Hippocampal formation (tissue), 2 donors: ENCODE measurements around the gene IQSEC3.

Source experiments
- DNase-seq, 2 donors: peaks; one replicate each; lab custom pipeline; 2025; lab: John Stamatoyannopoulos, UW

IQSEC3 gene

DNA sequence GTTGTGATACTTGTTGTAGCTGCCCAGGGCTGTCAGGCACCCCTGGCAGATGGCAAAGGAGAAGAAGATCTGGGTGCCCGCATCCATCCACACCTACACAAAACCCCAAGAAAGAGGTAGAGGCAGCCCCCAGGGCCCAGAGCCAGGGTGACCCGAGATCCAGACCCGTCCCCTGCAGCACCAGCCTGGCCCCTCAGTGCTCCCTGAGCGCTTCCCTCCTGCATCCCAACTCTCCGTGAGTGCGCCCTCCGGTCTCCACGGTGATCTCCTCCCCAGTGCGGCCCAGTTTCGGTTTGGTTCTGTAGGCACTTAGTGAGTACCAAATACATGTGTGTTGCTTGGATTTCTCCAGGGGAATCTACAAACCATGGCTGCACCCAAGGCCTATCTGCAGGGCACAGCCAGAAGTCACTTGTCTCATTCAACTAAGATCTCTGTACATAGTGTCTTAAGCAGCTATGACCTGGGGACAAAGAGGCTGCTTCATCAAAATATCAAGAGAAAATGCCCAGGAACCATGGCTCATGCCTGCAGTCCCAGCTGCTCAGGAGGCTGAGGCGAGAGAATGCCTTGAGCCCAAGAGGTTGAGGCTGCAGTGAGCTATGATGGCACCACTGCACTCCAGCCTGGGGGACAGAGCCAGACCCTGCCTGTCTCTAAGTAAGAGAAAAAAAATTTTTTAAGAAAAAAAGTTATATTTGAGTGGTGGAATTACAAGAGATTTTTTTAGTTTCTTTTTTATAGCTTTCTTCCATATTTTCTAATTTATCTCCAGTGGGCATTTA is 131.5 kb downstream of the IQSEC3 start:
- DNase-seq = no peak

DNA sequence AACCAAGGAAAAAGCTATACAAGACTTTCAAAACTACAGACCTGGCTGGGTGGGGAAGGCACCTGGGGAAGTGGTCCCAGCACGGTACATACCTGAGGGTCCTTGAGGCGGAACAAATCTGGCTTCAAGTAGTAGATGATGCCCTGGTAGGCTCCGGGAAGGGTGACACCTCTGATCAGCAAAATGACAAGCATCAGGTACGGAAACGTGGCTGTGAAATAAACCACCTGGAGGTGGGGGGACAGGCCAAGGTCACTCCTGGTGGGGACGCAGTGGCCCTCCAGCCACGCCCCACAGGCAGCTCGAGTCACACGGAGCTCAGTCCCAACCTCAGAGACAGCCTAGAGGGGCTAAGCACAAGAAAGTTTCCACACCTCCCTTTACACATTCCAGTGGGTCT is 132.1 kb downstream of the IQSEC3 start:
- no peak for DNase-seq

DNA sequence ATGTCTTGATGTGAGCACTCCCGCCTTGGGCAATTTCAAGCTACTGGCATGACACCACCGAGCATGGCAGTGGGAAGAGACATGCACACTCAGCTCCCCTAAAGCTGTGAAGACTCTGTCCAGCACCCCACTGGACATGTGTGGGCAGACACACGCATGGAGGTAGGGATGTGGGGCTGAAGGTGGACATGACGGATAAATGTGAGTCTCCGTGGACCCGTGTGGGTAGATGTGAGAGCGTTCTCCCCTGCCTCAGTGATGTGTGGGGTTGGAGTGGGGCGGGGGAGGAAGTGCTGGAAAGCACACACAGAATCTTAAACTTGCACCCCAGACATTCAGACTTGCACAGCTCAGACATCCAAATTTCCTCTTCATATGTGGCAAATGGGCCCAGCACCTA is 134.8 kb downstream of the IQSEC3 start:
- no peak for DNase-seq

DNA sequence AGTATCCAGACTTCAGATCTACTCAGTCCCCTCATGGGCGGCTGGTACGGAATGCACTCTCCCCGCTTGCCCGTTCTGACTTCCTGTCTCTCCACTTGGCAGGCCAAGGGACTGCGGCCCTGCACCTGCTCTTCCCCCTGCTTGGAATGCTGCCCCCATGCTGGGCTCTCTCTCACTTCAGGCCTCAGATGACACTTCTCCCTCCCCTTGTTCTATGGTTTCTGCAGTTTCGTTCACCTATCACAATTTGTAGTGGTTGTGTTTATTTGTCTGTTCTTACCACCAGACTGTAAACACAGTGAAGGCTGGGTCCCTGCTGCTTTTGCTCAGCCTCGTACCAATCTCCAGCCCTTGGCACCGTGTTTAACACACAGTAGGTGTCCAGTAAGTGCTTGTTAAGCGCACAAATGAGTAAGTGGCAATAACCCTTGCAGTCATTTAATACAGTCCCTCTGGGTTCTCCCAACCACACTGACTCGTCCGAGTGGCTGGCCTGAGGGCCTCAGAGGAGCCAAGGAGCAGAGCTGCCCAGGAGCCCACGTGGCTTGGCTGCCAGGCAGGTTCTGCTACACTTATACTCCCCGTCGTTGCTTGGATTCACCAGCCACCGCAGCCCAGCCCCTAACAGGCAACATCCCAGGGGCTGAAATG is 135.6 kb downstream of the IQSEC3 start:
- DNase-seq = no peak

DNA sequence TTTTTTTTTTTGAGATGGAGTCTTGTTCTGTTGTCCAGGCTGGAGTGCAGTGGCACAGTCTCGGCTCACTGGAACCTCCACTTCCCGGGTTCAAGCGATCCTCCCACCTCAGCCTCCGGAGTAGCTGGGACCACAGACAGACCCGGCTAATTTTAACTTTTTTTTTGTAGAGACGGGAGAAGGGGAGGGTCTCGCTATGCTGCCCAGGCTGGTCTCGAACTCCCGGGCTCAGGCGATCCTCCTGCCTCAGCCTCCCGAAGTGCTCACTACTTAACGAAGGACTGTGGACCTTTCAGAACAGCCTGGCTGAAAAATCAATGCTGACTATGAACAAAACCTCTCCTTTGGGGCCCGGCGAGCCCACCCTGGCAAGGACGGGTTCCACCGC is 136.5 kb downstream of the IQSEC3 start:
- no peak for DNase-seq

DNA sequence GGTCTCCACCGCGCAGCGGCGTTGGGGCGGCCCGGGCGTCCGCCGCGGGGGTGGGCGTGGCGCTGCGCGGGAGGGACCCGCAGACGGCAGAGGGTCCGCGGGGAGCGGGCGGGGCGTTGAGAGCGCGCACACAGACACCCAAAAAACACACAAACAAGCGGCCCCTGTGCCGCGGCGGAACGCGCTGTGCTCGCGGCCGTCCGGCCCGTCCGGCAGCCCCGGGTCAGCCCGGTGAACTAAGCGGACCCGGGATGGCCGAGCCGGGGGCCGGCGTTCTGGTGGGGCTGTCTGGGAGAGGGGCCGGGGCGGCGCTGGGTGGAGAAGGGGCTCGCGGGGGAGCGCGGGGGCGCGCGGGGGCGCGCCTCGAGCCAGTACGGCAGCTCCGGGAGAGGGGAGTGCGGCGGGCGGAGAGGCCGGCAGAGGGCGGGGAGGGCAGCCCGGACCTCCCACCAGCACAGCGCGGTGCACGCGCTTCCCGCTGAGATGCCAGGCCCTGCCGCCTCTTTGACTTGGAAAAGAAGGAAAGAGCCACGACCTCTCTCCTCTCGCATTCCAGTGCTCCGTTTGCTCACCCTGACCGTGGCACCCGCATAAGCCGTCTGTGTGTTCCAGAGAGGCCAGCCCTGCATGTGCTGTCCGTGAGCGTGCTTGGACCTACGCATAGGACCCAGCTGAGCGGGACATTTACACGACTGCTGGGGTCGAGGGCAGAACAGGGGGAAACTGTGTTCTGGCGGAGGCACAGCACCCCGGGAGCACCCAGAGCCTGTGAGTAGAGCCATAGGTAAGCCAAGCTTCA is 137.1 kb downstream of the IQSEC3 start:
- peak; percentile 29 to 52 for DNase-seq

DNA sequence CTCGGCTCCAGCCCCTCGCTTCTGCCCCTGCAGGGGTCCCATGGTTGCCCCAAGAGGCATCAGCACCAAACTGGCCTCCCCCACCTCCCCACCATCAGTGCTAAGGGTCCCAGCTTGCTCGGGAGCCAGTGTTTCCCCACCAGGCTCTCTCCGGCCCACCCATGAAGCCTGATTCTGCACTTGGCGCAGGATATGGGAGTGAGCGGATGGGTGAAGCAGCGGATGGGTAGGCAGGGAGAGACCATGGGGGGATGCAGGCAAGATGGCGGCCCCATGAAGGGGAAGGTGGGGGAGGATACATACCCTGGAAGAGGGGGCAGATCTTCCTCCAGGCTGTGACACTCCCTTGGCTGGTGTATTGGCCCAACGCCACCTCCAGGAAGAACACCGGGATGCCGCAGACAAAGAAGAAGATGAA is 137.7 kb downstream of the IQSEC3 start:
- DNase-seq = no peak

DNA sequence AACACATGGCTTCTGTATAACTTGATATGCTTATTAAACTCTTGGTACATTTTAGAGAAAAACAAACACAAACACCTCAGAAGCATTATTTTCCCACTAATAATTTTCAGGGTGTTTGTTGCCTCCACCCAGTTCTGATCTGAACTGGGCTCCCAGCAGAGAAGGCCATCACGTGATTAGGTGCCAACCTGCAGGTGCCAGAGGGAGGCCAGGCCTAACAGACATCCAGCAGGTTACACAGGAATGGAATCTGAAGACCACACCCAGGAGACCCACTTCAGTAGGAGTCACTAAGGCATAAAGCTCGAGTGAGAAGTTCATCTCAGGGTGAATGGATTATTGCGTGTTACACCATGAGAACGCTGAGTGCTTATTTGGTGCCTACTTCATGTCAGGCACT is 138.5 kb downstream of the IQSEC3 start:
- no peak for DNase-seq

DNA sequence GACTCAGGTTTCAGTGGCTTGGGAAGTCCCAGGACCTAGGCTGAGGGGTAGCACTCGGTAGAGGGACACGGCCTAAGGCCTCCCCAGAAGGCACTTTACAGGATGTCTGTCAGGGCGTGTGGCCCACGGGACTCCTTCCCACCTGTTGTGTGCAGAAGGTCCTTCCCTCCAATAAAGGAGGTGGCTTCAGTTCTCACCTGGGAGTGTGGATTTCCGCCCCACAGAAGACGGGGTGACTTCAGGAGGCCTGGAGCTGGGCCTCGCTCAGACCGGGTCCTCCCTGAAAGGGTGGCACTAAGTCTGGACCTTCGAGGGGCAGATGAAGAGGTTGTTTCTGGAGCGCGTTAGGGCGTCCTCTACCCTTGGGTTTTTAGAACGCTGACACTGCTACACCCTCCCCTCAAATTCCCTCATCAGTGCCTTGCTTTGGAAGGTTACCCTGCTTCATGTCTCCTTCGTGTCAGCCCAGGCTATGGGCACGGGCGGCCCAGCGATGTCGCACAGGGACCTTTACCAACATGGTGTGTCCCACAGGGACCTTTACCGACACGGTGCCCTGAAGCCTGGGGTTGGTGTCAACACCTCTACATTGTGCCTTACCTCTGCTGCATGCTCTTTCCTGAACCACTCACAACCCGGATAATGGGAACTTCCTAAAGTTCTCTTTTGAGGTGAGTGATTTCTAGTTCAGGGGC is 140.3 kb downstream of the IQSEC3 start:
- no peak for DNase-seq

DNA sequence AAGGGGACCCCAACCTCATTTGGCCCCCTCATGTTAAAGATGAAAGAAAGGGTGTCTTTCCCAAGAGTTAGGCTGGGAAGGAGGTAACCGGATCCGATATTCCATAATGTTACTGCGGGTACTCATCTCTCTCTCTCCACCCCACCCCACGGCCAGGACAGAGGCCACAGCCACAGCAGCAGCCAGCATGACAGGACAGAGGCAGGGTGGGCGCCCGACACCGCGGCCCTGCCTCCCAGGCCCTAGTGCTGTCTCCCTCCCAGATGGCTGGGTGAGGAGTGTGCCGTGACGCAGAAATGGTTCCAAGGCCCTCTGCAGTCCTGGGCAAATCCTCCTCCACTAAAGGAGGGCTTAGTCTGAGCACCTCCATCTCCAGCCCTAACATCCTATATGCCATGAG is 141.2 kb downstream of the IQSEC3 start:
- no peak for DNase-seq

DNA sequence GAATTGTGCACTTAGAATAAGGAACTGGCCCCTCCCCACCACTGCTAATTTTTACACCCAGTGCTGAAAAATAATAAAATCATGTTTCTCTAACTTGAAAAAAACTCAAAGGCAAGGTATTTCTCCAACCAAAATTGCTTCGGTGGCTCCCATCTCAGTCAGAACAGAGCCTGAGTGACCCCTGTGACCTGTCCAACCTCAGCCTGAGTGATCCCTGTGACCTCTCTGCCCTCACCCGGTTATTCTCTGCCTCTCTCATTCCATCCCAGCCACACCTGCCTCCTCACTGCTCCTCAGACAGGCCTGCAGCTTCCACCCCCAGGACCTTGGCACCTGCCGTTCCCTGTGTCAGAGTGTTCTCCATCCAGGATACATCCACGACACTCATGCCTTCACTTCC is 142.2 kb downstream of the IQSEC3 start:
- no peak for DNase-seq

DNA sequence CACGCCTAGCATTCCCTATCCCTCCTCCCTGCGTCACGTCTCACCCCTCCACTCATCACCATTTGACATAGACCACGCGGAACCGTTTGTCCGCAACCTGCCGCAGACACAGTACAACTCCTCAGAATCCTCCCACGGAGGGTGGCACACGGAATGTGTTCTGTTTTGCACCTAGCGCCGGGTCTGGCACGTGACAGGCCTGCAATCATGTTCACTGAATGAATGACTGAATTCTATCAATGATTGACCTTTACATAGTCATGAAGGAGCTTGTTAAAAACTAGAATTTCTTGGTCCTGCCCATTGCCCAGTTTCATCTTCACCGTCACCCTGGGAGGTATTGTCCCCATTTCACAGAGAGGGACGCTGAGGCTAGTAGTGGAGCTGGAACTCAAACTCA is 142.7 kb downstream of the IQSEC3 start:
- DNase-seq = no peak

DNA sequence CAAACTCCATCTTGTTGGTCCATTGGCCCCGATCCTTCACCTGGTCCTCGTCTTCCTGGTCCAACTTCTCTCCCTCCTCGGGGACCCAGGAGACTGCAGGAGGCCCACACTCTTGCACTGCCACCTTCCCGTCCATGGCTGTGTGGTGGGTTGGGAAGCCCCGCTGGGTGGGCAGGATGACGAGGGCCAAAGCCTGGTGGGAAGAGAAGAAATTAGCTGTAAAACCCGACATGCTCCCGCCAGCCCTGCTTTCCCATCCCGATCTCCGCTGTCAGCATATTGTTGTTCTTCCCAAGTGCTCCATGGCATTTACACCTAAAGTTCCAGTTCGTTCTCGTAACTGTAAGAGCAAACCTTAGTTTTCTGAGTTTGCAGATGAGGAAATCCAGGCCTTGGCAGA is 143.3 kb downstream of the IQSEC3 start:
- no peak for DNase-seq

DNA sequence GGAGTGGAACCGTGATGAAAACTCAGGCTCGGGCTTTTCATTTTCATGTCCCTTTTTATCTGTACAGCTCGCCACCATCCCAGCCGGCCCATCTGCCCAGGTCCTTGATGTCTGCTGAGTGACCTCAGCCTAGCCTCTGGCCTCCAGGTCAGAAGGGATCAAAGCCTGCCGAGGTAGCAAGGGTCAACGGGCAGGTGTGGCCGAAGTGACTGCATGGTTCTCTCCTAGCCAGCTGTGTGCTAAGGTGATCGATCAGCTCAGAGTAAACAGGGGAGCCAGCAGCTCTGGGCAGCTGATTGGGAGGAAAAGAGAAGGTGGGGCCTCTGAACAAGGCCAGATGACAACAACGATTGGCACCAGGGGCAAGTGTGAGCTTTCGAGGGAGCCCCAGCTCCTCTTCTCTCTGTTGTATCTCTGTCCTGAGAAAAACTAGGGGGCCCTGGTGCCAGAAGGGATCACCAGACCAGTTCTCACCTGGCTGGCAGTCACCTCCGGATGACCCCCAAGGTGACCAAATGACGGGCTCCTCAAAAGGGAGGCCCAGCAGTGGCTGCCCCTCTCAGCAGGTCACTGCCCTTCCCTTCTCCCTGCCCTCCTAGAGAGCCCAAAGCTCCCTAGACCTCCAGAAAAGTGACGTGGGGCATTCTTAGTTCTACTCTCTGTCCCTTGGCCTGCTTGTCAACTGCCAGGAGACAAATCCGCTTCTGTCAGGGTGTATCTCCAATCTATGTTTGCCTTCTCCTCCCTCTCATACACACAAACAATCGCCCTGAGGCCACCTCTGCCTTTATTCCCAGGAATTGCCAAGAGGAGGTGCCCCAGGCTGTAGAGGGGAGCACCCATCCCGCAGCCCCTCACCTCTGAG is 143.9 kb downstream of the IQSEC3 start:
- no peak for DNase-seq

DNA sequence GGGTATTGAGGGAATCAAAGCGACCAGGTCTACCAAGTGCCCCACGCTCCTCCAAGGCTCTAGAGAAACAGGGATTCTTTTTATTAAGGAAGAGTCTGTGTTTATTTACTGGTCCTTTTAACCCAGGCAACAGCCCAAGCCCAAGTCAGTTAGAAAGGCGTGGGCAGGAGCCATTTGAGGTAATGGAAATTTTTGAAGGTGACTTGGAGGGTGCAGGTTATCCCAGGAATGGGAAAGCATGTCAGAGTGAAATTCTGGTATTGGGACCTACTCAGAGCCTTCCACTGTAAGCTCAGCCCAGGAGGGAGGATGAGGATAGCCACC is 144.5 kb downstream of the IQSEC3 start:
- no peak for DNase-seq

DNA sequence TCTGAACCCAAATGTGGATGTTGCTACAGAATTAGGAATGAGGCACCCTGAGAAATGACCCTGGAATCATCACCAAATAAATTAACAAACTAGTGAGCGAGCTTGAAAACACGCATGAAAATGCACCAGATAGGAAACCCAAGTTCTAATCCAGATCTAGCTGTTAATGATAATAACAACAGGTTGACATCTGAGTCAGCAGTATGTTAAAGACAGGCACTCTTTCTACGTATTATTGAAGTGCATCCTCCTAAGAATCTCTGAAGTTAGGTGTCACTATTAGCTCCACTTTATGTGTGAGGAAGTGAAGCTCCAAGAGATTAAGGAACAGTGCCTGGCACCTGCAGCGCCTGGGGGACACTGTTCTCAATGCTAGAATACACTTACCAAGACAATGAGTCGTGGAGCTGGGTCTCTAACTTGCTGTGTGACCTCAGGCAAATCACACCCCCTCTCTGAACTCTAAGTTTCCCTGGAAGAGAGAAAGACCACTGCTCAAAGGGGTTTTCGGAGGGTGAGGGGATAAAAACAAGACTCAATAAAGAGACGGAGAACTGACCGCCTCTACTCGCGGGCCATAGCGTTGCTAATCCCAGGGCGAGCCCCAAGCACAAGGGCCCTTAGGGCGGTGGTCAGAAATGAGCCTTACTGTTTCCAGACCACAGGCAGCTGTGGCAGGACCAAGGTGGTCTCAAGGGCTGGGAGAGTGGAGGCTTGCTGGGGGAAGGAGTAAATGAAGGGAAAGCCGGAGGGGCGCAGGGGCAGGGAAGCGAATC is 145.3 kb downstream of the IQSEC3 start:
- no peak for DNase-seq

DNA sequence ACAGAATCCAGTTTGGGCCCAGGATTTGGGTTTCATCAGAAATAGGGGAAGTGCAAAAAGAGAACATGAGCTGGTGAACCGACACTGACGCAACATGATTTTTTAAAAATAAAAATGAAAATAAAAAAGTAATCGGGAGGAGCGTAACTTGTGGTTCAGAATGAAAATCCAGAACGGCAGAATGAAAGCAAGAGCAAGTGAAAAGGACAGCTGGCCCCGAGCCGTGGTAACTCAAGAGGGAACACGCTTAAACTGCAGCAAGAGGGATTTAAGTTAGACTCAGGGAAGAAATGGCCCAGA is 145.8 kb downstream of the IQSEC3 start:
- DNase-seq = no peak

DNA sequence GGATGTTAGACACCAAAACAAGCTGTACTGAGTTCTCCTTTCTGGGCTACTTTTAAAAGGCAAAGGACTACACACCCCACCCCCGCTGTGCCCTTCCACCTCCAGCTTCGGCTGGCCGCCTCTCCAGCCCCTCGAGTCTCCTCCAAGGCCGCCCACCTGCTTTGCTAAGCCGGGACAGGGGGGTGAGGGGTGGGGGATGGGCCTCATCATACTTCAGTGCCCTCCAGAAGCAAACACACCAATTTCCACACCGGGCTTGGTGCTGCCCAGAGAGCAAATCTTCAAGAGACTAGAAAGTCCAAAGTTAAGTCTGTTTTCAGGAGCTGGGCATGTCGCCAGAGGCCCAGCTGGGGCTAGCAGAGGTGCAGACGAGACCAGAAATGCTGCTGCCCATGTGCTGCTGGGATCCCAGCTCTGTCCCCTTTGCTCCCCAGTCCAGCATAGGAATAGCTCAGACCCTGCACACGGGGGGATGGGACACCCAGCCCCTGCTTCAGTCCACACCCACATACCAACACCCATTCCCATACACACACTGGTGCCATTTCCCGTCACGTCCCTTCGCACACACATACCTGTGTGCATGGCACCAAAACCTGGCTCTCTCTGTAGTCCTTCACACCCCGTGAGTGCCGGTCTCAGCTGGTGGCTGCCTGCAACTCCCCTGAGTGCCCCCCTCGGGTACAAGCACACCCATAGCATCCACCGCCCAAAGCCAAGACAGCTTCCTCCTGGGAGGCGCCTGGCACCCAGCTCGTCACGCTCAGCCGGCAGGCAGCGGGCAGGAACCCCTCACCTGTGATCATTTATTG is 146.4 kb downstream of the IQSEC3 start:
- DNase-seq = no peak

DNA sequence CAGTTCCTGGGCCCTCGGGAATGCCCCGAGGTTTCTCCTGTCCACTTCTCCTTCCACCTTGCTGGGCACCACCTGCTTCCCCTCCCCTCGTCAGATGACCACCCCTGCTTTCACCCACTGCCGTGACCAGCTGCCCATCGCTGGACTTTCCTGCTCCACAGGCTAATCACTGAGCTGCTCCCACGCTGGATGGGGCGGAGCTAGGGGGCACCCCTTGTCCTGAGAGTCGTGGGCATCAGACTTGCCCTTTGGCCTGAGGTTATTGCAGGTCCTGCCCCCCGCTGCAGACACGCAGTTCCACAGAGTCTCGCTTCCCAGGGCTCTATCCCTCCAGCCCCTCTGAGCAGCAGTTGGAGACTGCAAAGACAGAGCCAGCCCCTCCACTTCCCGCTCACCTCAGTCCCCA is 147.0 kb downstream of the IQSEC3 start:
- DNase-seq = no peak
